Activated CD4-positive, alpha-beta memory T cell treated with anti-CD3 and anti-CD28 coated beads for 36 hours (primary cell): Measurements from ENCODE around the gene TMEM214. TPM values are rescaled to one million over a fixed set of nuclear protein-coding genes. Genes with fewer than 3 reads are reported as not detected.
A peak's percentile ranks its signal among the peaks of the same experiment; 100 is the strongest.

Source experiments
- CTCF ChIA-PET: fragments of 350-600 bp; sonication (Branson Sonifier 250); formaldehyde crosslinking; loops from one replicate; lab custom pipeline; 2021; ENCODE audit warnings: antibody characterized with exemption, inconsistent platforms; lab: Charles Lee
- POLR2A ChIA-PET: fragments of 350-600 bp; sonication (Branson Sonifier 250); formaldehyde crosslinking; loops from one replicate; lab custom pipeline; 2021; ENCODE audit warnings: antibody characterized with exemption; lab: Charles Lee
- DNase-seq: peaks from one replicate; pipeline ENCODE4 v3.0.0-alpha.2; 2020
- H3K27ac Mint-ChIP-seq: one replicate; pipeline ENCODE4 v1.8.0; 2021; ENCODE audit warnings: mixed read lengths
- H3K27me3 Mint-ChIP-seq: one replicate; pipeline ENCODE4 v1.8.0; 2021; ENCODE audit warnings: mixed read lengths
- H3K36me3 Mint-ChIP-seq: one replicate; pipeline ENCODE4 v1.8.0; 2021; ENCODE audit warnings: mixed read lengths
- H3K4me1 Mint-ChIP-seq: one replicate; pipeline ENCODE4 v1.8.0; 2021; ENCODE audit warnings: low read depth, mixed read lengths
- H3K4me3 Mint-ChIP-seq: one replicate; pipeline ENCODE4 v1.8.0; 2021; ENCODE audit warnings: mild to moderate bottlenecking, mixed read lengths
- H3K9me3 Mint-ChIP-seq: one replicate; pipeline ENCODE4 v1.8.0; 2021; ENCODE audit warnings: mixed read lengths
- intact Hi-C: fragments of 100-400 bp; cut with micrococcal nuclease; formaldehyde crosslinking; loops from one replicate; pipeline ENCODE4 v1.15.1; 2023
- total RNA-seq, 2 experiments: library from RNA; stranded (reverse); gene quantifications; one replicate each; pipeline ENCODE4 v1.2.3, GENCODE V29; 2021

The TMEM214 gene
- total RNA-seq, 2 experiments from 2014 or later: 52.4 to 60.1 TPM

- ChIA-PET POLR2A (interaction anchor here (0.6 to 3.2 kb wide), 3 partner anchors 9 to 547 kb away, joined by 3 to 21 read pairs (median 19); partner anchors contain the start of genes AGBL5 and OST4), CTCF (interaction anchor here (1.0 to 4.6 kb wide), 6 partner anchors 8 to 79 kb away, joined by 3 to 29 read pairs (median 4); partner anchors contain the start of genes AGBL5 and OST4)
- no peak for DNase-seq
- H3K4me3 Mint-ChIP-seq: peak overlapping the region; percentile 63
- peak overlapping the region; percentile 90 for H3K27ac Mint-ChIP-seq
- H3K27me3 Mint-ChIP-seq: no peaks in the 10 kb centered on the region
- intact Hi-C loops: no loop called here
- H3K4me1 Mint-ChIP-seq: peaks cover 27% of the 10 kb centered on the region
- H3K36me3 Mint-ChIP-seq: no peaks in the 10 kb centered on the region
- no peaks in the 10 kb centered on the region for H3K9me3 Mint-ChIP-seq
Observed at GRCh38 chr2:27080603-27080936, 47.8 kb downstream of the TMEM214 start.

- ChIA-PET CTCF (interaction anchor here (0.9 to 4.6 kb wide), 6 partner anchors 10 to 120 kb away, joined by 3 to 29 read pairs (median 6); partner anchors contain the start of genes AGBL5 and OST4), POLR2A (interaction anchor here (1.1 to 3.2 kb wide), 3 partner anchors 10 to 130 kb away, joined by 3 to 21 read pairs (median 19); partner anchors contain the start of genes AGBL5, ATRAID, OST4 and SLC5A6)
- H3K4me3 Mint-ChIP-seq: no peak overlapping the region
- no peak for DNase-seq
- H3K27me3 Mint-ChIP-seq: no peaks in the 10 kb centered on the region
- peaks cover 20% of the 10 kb centered on the region for H3K4me1 Mint-ChIP-seq
- intact Hi-C loops: loop anchor here (1.0 kb wide), 5 partner anchors 11 to 121 kb away; partner anchors contain the start of genes AGBL5, MAPRE3, OST4 and TMEM214
- H3K36me3 Mint-ChIP-seq: no peaks in the 10 kb centered on the region
- H3K9me3 Mint-ChIP-seq: no peaks in the 10 kb centered on the region
- H3K27ac Mint-ChIP-seq: peak overlapping the region; percentile 90
Observed at GRCh38 chr2:27081984-27082772, 49.4 kb downstream of the TMEM214 start.

DNA sequence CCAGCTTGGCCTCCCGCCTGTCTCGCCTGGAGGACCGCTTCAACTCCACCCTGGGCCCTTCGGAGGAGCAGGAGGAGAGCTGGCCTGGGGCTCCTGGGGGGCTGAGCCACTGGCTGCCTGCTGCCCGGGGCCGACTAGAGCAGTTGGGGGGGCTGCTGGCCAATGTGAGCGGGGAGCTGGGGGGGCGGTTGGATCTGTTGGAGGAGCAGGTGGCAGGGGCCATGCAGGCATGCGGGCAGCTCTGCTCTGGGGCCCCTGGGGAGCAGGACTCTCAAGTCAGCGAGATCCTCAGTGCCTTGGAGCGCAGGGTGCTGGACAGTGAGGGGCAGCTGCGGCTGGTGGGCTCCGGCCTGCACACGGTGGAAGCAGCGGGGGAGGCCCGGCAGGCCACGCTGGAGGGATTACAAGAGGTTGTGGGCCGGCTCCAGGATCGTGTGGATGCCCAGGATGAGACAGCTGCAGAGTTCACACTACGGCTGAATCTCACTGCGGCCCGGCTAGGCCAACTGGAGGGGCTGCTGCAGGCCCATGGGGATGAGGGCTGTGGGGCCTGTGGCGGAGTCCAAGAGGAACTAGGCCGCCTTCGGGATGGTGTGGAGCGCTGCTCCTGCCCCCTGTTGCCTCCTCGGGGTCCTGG is 50.1 kb downstream of the TMEM214 start:
- POLR2A ChIA-PET: interaction anchor here (0.9 to 3.2 kb wide), 3 partner anchors 11 to 32 kb away, joined by 3 to 21 read pairs (median 19); partner anchors contain the start of genes AGBL5 and OST4
- Mint-ChIP-seq H3K4me1 (peaks cover 26% of the 10 kb centered on the region), H3K4me3 (no peak overlapping the region), H3K27ac (no peak overlapping the region), H3K27me3 (no peaks in the 10 kb centered on the region), H3K9me3 (no peaks in the 10 kb centered on the region), H3K36me3 (no peaks in the 10 kb centered on the region)
- intact Hi-C loops: no loop called here
- CTCF ChIA-PET: interaction anchor here (1.2 to 4.6 kb wide), 4 partner anchors 11 to 121 kb away, joined by 3 to 29 read pairs (median 6); partner anchors contain the start of gene OST4
- DNase-seq: no peak

GRCh38 chr2:27083410-27084296 is 50.9 kb downstream of the TMEM214 start:
- H3K27ac Mint-ChIP-seq: no peak overlapping the region
- DNase-seq: no peak

DNA sequence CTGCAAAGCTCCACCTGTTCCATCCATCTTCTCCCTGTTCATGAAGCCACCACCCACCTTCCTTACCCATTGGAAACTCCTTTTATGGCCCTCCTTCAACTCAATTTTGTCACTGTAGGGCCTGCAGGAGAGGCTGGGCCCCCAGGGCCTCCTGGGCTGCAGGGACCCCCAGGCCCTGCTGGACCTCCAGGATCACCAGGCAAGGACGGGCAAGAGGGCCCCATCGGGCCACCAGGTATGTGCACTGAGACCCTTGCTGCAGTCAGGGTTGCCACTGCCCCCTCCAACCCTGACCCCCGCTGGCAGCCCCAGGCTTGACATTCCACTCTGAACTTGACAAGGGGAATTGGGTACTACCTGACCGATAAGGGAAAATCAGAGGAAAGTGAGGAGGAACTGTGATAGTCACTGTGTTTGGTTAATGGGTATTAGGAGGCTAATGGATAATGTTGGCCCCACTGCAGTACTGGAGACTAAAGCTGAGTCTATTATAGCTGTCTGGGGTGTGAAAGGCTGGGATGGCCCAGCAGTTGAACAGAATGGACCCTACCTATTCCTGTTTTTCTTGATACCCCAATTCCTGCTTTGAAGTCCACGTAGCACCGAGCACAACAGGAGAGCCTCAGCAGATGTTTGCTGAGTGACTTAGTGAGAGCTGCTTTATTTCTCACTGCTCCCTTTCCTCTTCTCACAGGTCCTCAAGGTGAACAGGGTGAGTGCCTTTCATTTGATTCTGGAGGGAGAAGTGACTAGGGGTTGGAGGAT is 51.7 kb downstream of the TMEM214 start:
- Mint-ChIP-seq H3K27me3 (no peaks in the 10 kb centered on the region), H3K27ac (no peak overlapping the region), H3K4me3 (peak overlapping the region; percentile 81), H3K9me3 (no peaks in the 10 kb centered on the region), H3K4me1 (peaks cover 26% of the 10 kb centered on the region), H3K36me3 (no peaks in the 10 kb centered on the region)
- DNase-seq: no peak
- intact Hi-C loops: loop anchor here (5.0 kb wide), 2 partner anchors 48 to 128 kb away; partner anchors contain the start of genes ATRAID, PREB and SLC5A6
- ChIA-PET POLR2A (no interaction called here), CTCF (interaction anchor here (1.3 to 3.3 kb wide), 6 partner anchors 9 to 123 kb away, joined by 3 to 20 read pairs (median 6); partner anchors contain the start of gene OST4)

More at GRCh38 chr2:27083410-27084296, 50.9 kb downstream of the TMEM214 start:
- no peaks in the 10 kb centered on the region for H3K36me3 Mint-ChIP-seq
- no peak overlapping the region for H3K4me3 Mint-ChIP-seq
- H3K27me3 Mint-ChIP-seq: no peaks in the 10 kb centered on the region
- no peaks in the 10 kb centered on the region for H3K9me3 Mint-ChIP-seq
- ChIA-PET POLR2A (interaction anchor here (0.9 to 3.2 kb wide), 2 partner anchors 23 to 32 kb away, joined by 3 to 19 read pairs; partner anchors contain the start of gene AGBL5), CTCF (interaction anchor here (1.8 to 4.6 kb wide), 3 partner anchors 11 to 122 kb away, joined by 5 to 29 read pairs (median 7); partner anchors contain the start of gene OST4)
- intact Hi-C loops: no loop called here
- H3K4me1 Mint-ChIP-seq: peaks cover 26% of the 10 kb centered on the region

GRCh38 chr2:27085062-27085672 is 52.4 kb downstream of the TMEM214 start:
- intact Hi-C loops: loop anchor here (5.0 kb wide), 2 partner anchors 47 to 127 kb away; partner anchors contain the start of genes ATRAID, PREB and SLC5A6
- Mint-ChIP-seq H3K36me3 (no peaks in the 10 kb centered on the region), H3K4me1 (peaks cover 25% of the 10 kb centered on the region), H3K27ac (peak overlapping the region; percentile 8), H3K4me3 (peak overlapping the region; percentile 81), H3K9me3 (no peaks in the 10 kb centered on the region), H3K27me3 (no peaks in the 10 kb centered on the region)
- POLR2A ChIA-PET: no interaction called here
- no peak for DNase-seq
- CTCF ChIA-PET: interaction anchor here (1.3 to 3.3 kb wide), 6 partner anchors 9 to 123 kb away, joined by 3 to 20 read pairs (median 8); partner anchors contain the start of genes AGBL5 and OST4

DNA sequence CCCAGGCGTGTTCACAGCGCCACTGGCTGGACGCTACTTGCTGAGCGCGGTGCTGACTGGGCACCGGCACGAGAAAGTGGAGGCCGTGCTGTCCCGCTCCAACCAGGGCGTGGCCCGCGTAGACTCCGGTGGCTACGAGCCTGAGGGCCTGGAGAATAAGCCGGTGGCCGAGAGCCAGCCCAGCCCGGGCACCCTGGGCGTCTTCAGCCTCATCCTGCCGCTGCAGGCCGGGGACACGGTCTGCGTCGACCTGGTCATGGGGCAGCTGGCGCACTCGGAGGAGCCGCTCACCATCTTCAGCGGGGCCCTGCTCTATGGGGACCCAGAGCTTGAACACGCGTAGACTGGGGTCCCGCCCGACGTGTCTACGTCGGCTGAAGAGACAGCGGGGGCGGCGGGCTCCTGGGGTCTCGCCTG is 52.9 kb downstream of the TMEM214 start:
- Mint-ChIP-seq H3K9me3 (no peaks in the 10 kb centered on the region), H3K36me3 (no peaks in the 10 kb centered on the region), H3K4me1 (peaks cover 24% of the 10 kb centered on the region), H3K4me3 (peak overlapping the region; percentile 81), H3K27ac (peak overlapping the region; percentile 8), H3K27me3 (no peaks in the 10 kb centered on the region)
- intact Hi-C loops: loop anchor here (1.0 to 5.0 kb wide), 5 partner anchors 14 to 127 kb away; partner anchors contain the start of genes ATRAID, OST4, PREB and SLC5A6
- ChIA-PET POLR2A (no interaction called here), CTCF (interaction anchor here (1.3 to 3.3 kb wide), 6 partner anchors 8 to 124 kb away, joined by 3 to 20 read pairs (median 8); partner anchors contain the start of genes AGBL5 and OST4)
- peak; percentile 60 for DNase-seq

DNA sequence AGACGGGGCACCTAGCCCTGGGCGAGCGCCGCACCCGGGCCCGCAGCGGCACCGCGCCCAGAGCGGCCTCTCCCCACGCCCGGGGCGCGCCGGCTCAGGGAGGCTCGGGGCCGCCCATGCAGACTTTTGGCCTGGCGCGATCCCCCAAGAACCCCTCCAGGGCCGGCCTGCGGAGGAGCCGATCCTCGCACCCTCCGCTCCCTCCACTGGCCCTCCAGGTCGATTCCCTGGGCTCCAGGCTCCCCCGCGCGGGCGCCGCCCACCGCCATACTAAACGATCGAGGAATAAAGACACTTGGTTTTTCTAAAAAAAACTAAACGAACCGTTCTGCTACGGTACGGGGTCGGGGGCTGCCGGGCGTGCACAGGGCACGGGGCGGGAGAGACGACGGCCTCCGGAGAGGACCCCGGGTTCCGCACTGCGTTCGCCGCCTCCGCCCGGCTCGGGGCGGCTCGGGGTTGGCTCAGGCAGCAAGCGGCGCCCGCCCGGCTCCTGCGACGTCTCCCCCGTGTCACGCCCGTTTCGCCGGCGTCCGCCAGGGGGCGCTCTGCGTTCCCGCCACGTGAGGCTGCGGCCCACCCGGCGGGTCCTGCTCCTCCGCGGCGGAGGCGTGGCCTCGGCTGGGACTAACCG is 53.4 kb downstream of the TMEM214 start:
- Mint-ChIP-seq H3K4me1 (peaks cover 19% of the 10 kb centered on the region), H3K36me3 (no peaks in the 10 kb centered on the region), H3K9me3 (no peaks in the 10 kb centered on the region), H3K27ac (peak overlapping the region; percentile 73), H3K4me3 (peak overlapping the region; percentile 81), H3K27me3 (no peaks in the 10 kb centered on the region)
- ChIA-PET POLR2A (interaction anchor here (0.6 to 1.6 kb wide), 3 partner anchors 13 to 48 kb away, joined by 3 to 5 read pairs (median 3); partner anchors contain the start of gene OST4), CTCF (interaction anchor here (0.9 to 3.3 kb wide), 11 partner anchors 8 to 197 kb away, joined by 3 to 20 read pairs (median 4); partner anchors contain the start of genes AGBL5, OST4, TMEM214 and TRIM54)
- DNase-seq: peak; percentile 99
- intact Hi-C loops: loop anchor here (1.0 to 5.0 kb wide), 5 partner anchors 15 to 126 kb away; partner anchors contain the start of genes ATRAID, OST4, PREB and SLC5A6
